ENCODE results near the gene CCDC13. TPM values are rescaled to one million over a fixed set of nuclear protein-coding genes. Genes with fewer than 3 reads are reported as not detected.

The CCDC13 gene
- total RNA-seq, 1 donor from 2014 or later = 0.60 TPM

DNA sequence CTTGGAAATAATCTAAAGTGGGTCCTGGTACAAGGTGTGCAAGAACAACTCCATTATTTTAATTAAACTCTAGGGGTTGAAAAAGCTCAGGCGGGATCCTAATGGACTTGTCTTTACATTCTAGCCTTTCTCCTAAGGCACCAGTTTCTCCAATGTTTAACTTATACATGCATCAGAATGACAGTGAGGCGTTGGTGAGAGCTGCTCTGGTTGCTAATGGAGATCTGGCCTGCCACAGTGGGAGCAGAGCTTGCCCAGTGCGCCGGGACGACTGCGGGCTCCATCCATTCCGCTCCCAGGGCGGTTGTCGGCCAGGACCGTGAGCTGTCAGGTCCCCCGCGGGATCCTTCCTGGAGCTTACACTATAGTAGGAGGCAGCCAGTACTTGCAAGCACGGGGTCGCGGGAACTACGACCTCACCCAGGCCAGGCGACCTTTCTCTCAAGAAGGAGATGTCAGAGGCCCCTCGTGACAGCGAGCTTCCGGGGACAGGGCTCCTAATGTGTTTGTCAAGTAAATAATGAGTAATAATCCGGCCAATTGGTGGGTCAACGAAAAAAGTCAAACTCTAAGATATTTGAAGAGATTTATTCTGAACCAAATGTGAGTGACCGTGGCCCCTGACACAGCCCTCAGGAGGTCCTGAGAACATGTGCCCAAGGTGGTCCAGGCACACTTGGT, 32.2 kb upstream of the CCDC13 start:
- peak overlapping the region; percentile 98 for H3K27ac Mint-ChIP-seq
- no peaks in the 10 kb centered on the region for H3K9me3 Mint-ChIP-seq
- H3K27me3 Mint-ChIP-seq (ENCODE audit: low read depth) = peaks cover 12% of the 10 kb centered on the region
- H3K36me3 Mint-ChIP-seq = peaks cover 1% of the 10 kb centered on the region
- TF ChIP-seq, protein P1, sequence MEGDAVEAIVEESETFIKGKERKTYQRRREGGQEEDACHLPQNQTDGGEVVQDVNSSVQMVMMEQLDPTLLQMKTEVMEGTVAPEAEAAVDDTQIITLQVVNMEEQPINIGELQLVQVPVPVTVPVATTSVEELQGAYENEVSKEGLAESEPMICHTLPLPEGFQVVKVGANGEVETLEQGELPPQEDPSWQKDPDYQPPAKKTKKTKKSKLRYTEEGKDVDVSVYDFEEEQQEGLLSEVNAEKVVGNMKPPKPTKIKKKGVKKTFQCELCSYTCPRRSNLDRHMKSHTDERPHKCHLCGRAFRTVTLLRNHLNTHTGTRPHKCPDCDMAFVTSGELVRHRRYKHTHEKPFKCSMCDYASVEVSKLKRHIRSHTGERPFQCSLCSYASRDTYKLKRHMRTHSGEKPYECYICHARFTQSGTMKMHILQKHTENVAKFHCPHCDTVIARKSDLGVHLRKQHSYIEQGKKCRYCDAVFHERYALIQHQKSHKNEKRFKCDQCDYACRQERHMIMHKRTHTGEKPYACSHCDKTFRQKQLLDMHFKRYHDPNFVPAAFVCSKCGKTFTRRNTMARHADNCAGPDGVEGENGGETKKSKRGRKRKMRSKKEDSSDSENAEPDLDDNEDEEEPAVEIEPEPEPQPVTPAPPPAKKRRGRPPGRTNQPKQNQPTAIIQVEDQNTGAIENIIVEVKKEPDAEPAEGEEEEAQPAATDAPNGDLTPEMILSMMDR (IDR thresholded peaks at IDR 0.05; ENCODE audit: unreplicated experiment) = no peak
- H3K4me1 Mint-ChIP-seq = peaks cover 39% of the 10 kb centered on the region
- DNase-seq (ENCODE audit: low spot score in 2 of 2, unreplicated experiment in 2 of 2) = no peak
- peak overlapping the region; percentile 95 for H3K4me3 Mint-ChIP-seq

DNA sequence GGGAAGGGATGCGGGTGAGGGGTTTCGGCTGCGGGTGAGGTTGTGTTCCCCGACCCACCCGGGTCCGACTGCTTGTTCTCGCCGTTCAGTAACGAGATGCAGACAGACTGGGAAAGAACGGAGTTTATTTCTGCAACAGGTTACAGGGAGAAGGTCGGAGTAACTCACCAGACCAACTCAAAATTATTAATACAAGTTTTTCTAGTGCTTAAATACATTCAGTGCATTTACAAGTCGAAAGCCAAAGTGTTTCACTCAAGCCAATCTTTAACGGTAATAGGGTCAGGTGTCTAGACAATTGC, 31.7 kb upstream of the CCDC13 start:
- Mint-ChIP-seq H3K4me1 (peaks cover 41% of the 10 kb centered on the region), H3K9me3 (no peaks in the 10 kb centered on the region), H3K4me3 (peak overlapping the region; percentile 95), H3K27me3 (ENCODE audit: low read depth) (peaks cover 12% of the 10 kb centered on the region), H3K36me3 (peaks cover 2% of the 10 kb centered on the region), H3K27ac (peak overlapping the region; percentile 98)
- TF ChIP-seq, protein P1 (IDR thresholded peaks at IDR 0.05; ENCODE audit: unreplicated experiment) = no peak
- no peak for DNase-seq (ENCODE audit: low spot score in 2 of 2, unreplicated experiment in 2 of 2)

DNA sequence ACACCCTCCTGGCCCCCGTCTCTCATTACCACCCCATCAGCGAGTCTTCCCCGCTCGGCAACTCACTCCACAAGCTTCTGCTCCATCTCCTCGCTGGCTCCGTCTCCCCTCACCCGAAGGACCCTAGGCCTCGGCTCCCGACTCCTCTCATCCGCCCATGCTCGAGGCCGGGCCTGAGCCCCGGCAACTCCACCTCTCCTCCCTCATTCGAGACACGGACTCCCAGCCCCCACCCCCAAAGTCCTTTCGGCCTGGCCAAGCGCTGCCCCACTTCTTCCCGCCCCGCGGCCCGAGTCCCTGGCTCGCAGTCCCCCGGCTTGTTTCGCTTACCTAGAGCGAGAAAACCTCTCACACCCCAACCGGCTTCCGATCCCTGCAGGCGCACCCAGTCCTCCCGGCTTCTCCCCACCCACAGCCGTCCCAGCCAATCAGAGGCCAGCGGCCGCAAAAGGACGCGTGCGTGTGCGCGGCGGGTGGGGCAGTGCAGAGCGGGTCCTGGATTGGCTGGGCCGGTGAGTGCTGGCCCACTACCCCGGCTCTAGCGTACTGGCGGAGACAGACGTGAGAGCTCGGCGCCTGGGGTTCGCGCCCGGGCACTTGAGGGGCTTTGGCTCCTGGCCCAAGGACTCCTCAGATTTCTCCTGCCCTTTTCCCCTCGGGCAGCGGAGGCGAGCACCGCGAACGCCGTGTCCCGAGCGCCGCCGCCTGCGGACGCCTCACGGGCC, 31.2 kb upstream of the CCDC13 start, which contains the start of gene HIGD1A:
Gene HIGD1A (minus strand): TSS at position 385 of the 725 bp plus-strand sequence. CDS start 10,237 bp downstream, outside the sequence.
- Mint-ChIP-seq H3K4me3 (peak within 1 kb of the TSS; percentile 95), H3K36me3 (peaks cover 5% of the 10 kb centered on the region), H3K27ac (peak within 1 kb of the TSS; percentile 98), H3K9me3 (no peaks in the 10 kb centered on the region), H3K4me1 (peaks cover 43% of the 10 kb centered on the region), H3K27me3 (ENCODE audit: low read depth) (peaks cover 12% of the 10 kb centered on the region)
- peak; percentile 91 to 93 for DNase-seq (ENCODE audit: low spot score in 2 of 2, unreplicated experiment in 2 of 2)
- TF ChIP-seq, protein P1 (IDR thresholded peaks at IDR 0.05; ENCODE audit: unreplicated experiment) = no peak

DNA sequence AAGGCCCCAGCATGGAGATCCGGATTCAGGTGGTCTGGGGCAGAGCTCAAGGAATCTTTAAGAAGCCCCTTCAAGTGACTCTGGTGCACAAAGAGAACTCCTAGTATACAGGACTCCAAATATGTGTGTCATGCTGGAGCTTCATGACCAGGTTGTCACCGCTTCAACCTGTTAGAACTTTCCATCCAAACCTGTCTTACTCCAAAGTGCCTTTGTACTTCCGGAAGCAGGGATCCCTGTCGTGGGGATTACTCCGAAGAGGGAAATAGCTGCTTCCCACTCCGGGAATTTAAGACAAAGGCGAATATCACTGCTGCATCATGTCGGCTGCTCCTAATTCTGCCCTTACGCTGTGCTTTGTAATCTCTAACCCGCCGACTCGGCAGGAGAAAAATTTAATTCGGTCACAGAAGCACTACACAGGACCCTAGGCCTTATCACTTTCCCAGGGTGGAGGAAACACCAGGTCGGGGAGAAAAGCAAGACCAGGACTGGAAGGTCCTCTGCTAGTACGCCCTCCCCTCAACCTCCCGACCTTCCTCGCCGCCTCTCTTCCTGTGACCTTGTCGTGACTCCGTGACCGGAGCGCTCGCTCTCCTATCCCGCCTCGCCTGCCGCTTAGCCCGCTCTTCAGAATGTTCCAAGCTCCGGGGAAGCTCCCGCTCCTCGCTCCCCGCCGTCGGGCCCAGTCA, 30.5 kb upstream of the CCDC13 start:
- Mint-ChIP-seq H3K9me3 (no peaks in the 10 kb centered on the region), H3K4me1 (peaks cover 40% of the 10 kb centered on the region), H3K36me3 (peaks cover 5% of the 10 kb centered on the region), H3K4me3 (peak overlapping the region; percentile 95), H3K27me3 (ENCODE audit: low read depth) (peaks cover 12% of the 10 kb centered on the region), H3K27ac (peak overlapping the region; percentile 98)
- peak in 1 of 2 experiments; percentile 46 for DNase-seq (ENCODE audit: low spot score in 2 of 2, unreplicated experiment in 2 of 2)
- TF ChIP-seq, protein P1 (IDR thresholded peaks at IDR 0.05; ENCODE audit: unreplicated experiment) = no peak

DNA sequence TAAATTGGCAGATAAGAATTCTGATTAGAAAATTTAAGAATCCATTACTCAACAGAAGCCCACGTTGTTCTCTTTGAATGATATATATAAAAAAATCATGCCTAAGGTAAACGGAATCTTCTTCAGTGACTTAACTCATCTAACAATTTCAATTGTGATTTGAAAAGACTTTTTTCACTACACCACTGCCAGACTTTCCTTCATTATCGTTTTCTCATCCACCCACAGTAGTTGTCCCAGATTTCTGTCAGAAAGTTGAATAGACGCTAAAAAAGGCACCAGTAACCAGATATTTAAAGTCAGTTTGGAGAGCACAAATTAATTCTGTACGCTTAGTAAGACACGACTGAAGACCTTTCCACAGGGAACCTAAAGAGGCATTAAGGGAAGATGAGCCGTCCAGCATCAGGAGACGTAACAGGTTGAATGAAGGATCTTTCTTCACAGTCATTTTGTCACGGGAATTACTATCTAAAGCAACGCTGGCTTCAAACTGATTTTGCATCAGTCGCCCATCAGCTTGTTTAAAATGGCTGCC, 29.9 kb upstream of the CCDC13 start:
- DNase-seq (ENCODE audit: low spot score in 2 of 2, unreplicated experiment in 2 of 2) = no peak
- Mint-ChIP-seq H3K4me1 (peaks cover 40% of the 10 kb centered on the region), H3K36me3 (peaks cover 5% of the 10 kb centered on the region), H3K27me3 (ENCODE audit: low read depth) (peaks cover 12% of the 10 kb centered on the region), H3K9me3 (no peaks in the 10 kb centered on the region), H3K27ac (peak overlapping the region; percentile 98), H3K4me3 (peak overlapping the region; percentile 95)
- TF ChIP-seq, protein P1 (IDR thresholded peaks at IDR 0.05; ENCODE audit: unreplicated experiment) = no peak
